DOHH2 (cell line): ENCODE data around the gene SORL1-AS1.

Source experiments
- CTCF ChIP-seq: fragments of 200-600 bp; sonication (generic); IDR thresholded peaks from one replicate; pipeline ENCODE4 v1.5.1; 2014; ENCODE audit warnings: antibody characterized with exemption, mild to moderate bottlenecking, low read depth, low read length; ENCODE audit not compliant: poor library complexity, severe bottlenecking
- EZH2phosphoT487 ChIP-seq: fragments of 200-600 bp; sonication (generic); IDR thresholded peaks from 2 replicates; pipeline ENCODE4 v1.6.1; 2017; ENCODE audit warnings: borderline replicate concordance, mild to moderate bottlenecking, antibody characterized with exemption, low read length, moderate library complexity, mixed read lengths

GRCh38 chr11:121494355-121495099, 41.8 kb upstream of the SORL1-AS1 start:
- TF ChIP-seq CTCF (no peak), EZH2phosphoT487 (no peak)
